ENCODE data around the gene MUTYH. TPM values are rescaled to one million over a fixed set of nuclear protein-coding genes. Genes with fewer than 3 reads are reported as not detected.

MUTYH gene
- total RNA-seq, 1 experiment from 2014 or later, result 65.7 TPM

GRCh38 chr1:45303520-45304310 lies 36.5 kb downstream of the MUTYH start:
- ATAC-seq (peak; percentile 90), DNase-seq (ENCODE audit: low spot score) (peak; percentile 99)
- Mint-ChIP-seq H3K27ac (peak overlapping the region; percentile 91), H3K4me1 (peaks cover 53% of the 10 kb centered on the region), H3K36me3 (no peaks in the 10 kb centered on the region), H3K9me3 (no peaks in the 10 kb centered on the region), H3K4me3 (peak overlapping the region; percentile 86), H3K27me3 (ENCODE audit: low read depth) (no peaks in the 10 kb centered on the region)
- POLR2A ChIA-PET, result interaction anchor here (0.6 to 5.3 kb wide), 16 partner anchors 9 to 571 kb away, joined by 3 to 52 read pairs (median 4); partner anchors contain the start of genes EIF2B3, HECTD3, HPDL and MUTYH
- CTCF ChIA-PET, result interaction anchor here (0.6 to 11.1 kb wide), 49 partner anchors 8 to 598 kb away, joined by 3 to 317 read pairs (median 4); partner anchors contain the start of genes CCDC163, EIF2B3, HECTD3 and HPDL
- TF ChIP-seq E2F4 (CRISPR knock-in tag; IDR thresholded peaks at IDR 0.05; ENCODE audit: borderline replicate concordance, low read depth), result 0 out of 2 replicates have a peak, but pooled peaks have one; percentile 22
- peak; percentile 72; the same call in 1 of the 2 replicates for TF ChIP-seq CREB1 (CRISPR knock-in tag; IDR thresholded peaks at IDR 0.05)
- TF ChIP-seq MXD4 (CRISPR knock-in tag; IDR thresholded peaks at IDR 0.05; ENCODE audit: borderline replicate concordance), result no peak
- TF ChIP-seq ZNF532 (CRISPR knock-in tag; IDR thresholded peaks at IDR 0.05; ENCODE audit: borderline replicate concordance), result peak; percentile 30; the same call in 1 of the 2 replicates
- peak; percentile 61 for TF ChIP-seq CREM (CRISPR knock-in tag; IDR thresholded peaks at IDR 0.05)
- 0 out of 2 replicates have a peak, but pooled peaks have one; percentile 83 for TF ChIP-seq KAT7 (CRISPR knock-in tag; IDR thresholded peaks at IDR 0.05; ENCODE audit: borderline replicate concordance)
- TF ChIP-seq GABPB1 (CRISPR knock-in tag; IDR thresholded peaks at IDR 0.05), result peak; percentile 54; the same call in 1 of the 2 replicates
- TF ChIP-seq ZNF219 (CRISPR knock-in tag; IDR thresholded peaks at IDR 0.05; ENCODE audit: borderline replicate concordance), result no peak
- no peak for TF ChIP-seq PREB (CRISPR knock-in tag; IDR thresholded peaks at IDR 0.05; ENCODE audit: borderline replicate concordance)
- TF ChIP-seq USF2 (CRISPR knock-in tag; IDR thresholded peaks at IDR 0.05), result no peak
- TF ChIP-seq ZNF416 (CRISPR knock-in tag; IDR thresholded peaks at IDR 0.05), result peak; percentile 81
- no peak for TF ChIP-seq ZNF396 (CRISPR knock-in tag; IDR thresholded peaks at IDR 0.05; ENCODE audit: borderline replicate concordance)
- no peak for TF ChIP-seq ERG (CRISPR knock-in tag; IDR thresholded peaks at IDR 0.05)
- no peak for TF ChIP-seq RELA (CRISPR knock-in tag; IDR thresholded peaks at IDR 0.05; ENCODE audit: borderline replicate concordance)
- TF ChIP-seq NFE2L1 (CRISPR knock-in tag; IDR thresholded peaks at IDR 0.05), result no peak
- peak; percentile 25; the same call in 1 of the 2 replicates for TF ChIP-seq PRRX2 (CRISPR knock-in tag; IDR thresholded peaks at IDR 0.05)
- TF ChIP-seq ZNF263 (CRISPR knock-in tag; IDR thresholded peaks at IDR 0.05; ENCODE audit: low read depth), result peak; percentile 69
- TF ChIP-seq TCF7 (CRISPR knock-in tag; IDR thresholded peaks at IDR 0.05; ENCODE audit: low read depth), result peak; percentile 64; the same call in 1 of the 2 replicates
- TF ChIP-seq ZNF317 (CRISPR knock-in tag; IDR thresholded peaks at IDR 0.05; ENCODE audit: borderline replicate concordance, low read depth), result no peak
- TF ChIP-seq ETV6 (CRISPR knock-in tag; IDR thresholded peaks at IDR 0.05), result peak; percentile 79
- 0 out of 2 replicates have a peak, but pooled peaks have one; percentile 36 for TF ChIP-seq ATF1 (CRISPR knock-in tag; IDR thresholded peaks at IDR 0.05)
- no peak for TF ChIP-seq JAZF1 (CRISPR knock-in tag; IDR thresholded peaks at IDR 0.05)
- TF ChIP-seq CTCF (IDR thresholded peaks at IDR 0.05), result peak; percentile 37; the same call in 1 of the 2 replicates
- no peak for TF ChIP-seq CDX4 (CRISPR knock-in tag; IDR thresholded peaks at IDR 0.05; ENCODE audit: borderline replicate concordance)
- no peak for TF ChIP-seq NFYB (CRISPR knock-in tag; conservative IDR thresholded peaks at IDR 0.05; ENCODE audit: low read depth)

Data from WTC11 (cell line).